Astrocyte (in vitro differentiated cells and primary cell): ENCODE data around the gene MST1. TPM values are rescaled to one million over a fixed set of nuclear protein-coding genes. Genes with fewer than 3 reads are reported as not detected.
A peak's percentile ranks its signal among the peaks of the same experiment; 100 is the strongest.

Experiments used
- DNase-seq: peaks from one replicate; pipeline ENCODE4 v3.0.0-alpha.2; 2010; ENCODE audit warnings: low read depth
- FAIRE-seq: peaks from 2 replicates; lab custom pipeline; 2011; peaks lifted over from hg19 to GRCh38; lab: Jason Lieb, UNC
- H2AFZ ChIP-seq: 2 replicates; pipeline ENCODE4 v1.6.0; 2012; ENCODE audit warnings: low read depth, low read length, inconsistent platforms
- H3K27ac ChIP-seq: 2 replicates; pipeline ENCODE4 v1.5.1; 2011; ENCODE audit warnings: low read depth, low read length, inconsistent platforms
- H3K27me3 ChIP-seq: 2 replicates; pipeline ENCODE4 v1.6.0; 2011; ENCODE audit warnings: low read length, inconsistent platforms; ENCODE audit not compliant: insufficient read depth
- H3K36me3 ChIP-seq: 2 replicates; pipeline ENCODE4 v1.5.1; 2011; ENCODE audit warnings: low read length, inconsistent platforms; ENCODE audit not compliant: insufficient read depth
- H3K4me1 ChIP-seq: 2 replicates; pipeline ENCODE4 v1.5.1; 2011; ENCODE audit warnings: low read length, inconsistent platforms; ENCODE audit not compliant: insufficient read depth
- H3K4me2 ChIP-seq: 2 replicates; pipeline ENCODE4 v1.6.0; 2012; ENCODE audit warnings: low read length, inconsistent platforms
- H3K4me3 ChIP-seq: 2 replicates; pipeline ENCODE4 v1.5.1; 2011; ENCODE audit warnings: low read depth, mild to moderate bottlenecking, low read length, inconsistent platforms; ENCODE audit not compliant: insufficient read depth
- H3K79me2 ChIP-seq: 2 replicates; pipeline ENCODE4 v1.6.0; 2012; ENCODE audit warnings: mild to moderate bottlenecking, low read length, inconsistent platforms; ENCODE audit not compliant: insufficient read depth
- H3K9ac ChIP-seq: 2 replicates; pipeline ENCODE4 v1.6.0; 2012; ENCODE audit warnings: mild to moderate bottlenecking, low read length, inconsistent platforms
- H3K9me3 ChIP-seq: 2 replicates; pipeline ENCODE4 v1.5.1; 2012; ENCODE audit warnings: low read depth, mild to moderate bottlenecking, low read length, inconsistent platforms; ENCODE audit not compliant: insufficient read depth
- H4K20me1 ChIP-seq: 2 replicates; pipeline ENCODE4 v1.6.0; 2012; ENCODE audit warnings: low read length, inconsistent platforms; ENCODE audit not compliant: insufficient read depth
- H3K27ac Mint-ChIP-seq: one replicate; pipeline ENCODE4 v1.8.0; 2021; ENCODE audit warnings: mild to moderate bottlenecking, mixed read lengths; ENCODE audit not compliant: unreplicated experiment
- H3K27me3 Mint-ChIP-seq: one replicate; pipeline ENCODE4 v1.8.0; 2021; ENCODE audit warnings: low read depth, mixed read lengths; ENCODE audit not compliant: unreplicated experiment
- H3K36me3 Mint-ChIP-seq: one replicate; pipeline ENCODE4 v1.8.0; 2021; ENCODE audit warnings: low read depth, mixed read lengths; ENCODE audit not compliant: unreplicated experiment
- H3K4me1 Mint-ChIP-seq: one replicate; pipeline ENCODE4 v1.8.0; 2021; ENCODE audit warnings: low read depth, mixed read lengths; ENCODE audit not compliant: unreplicated experiment
- H3K4me3 Mint-ChIP-seq: one replicate; pipeline ENCODE4 v1.8.0; 2021; ENCODE audit warnings: mild to moderate bottlenecking, moderate library complexity, mixed read lengths; ENCODE audit not compliant: unreplicated experiment
- H3K9me3 Mint-ChIP-seq: one replicate; pipeline ENCODE4 v1.8.0; 2021; ENCODE audit warnings: mild to moderate bottlenecking, mixed read lengths; ENCODE audit not compliant: unreplicated experiment
- EZH2 ChIP-seq: IDR thresholded peaks from 2 replicates; pipeline ENCODE4 v1.6.1; 2012; ENCODE audit warnings: mild to moderate bottlenecking, low read length, inconsistent platforms; ENCODE audit not compliant: insufficient read depth
- total RNA-seq: library from RNA; stranded (reverse); gene quantifications from 2 replicates; pipeline ENCODE4 v1.2.1, GENCODE V29; 2021
- TF ChIP-seq, protein P1 (sequence below): IDR thresholded peaks from 2 replicates; pipeline ENCODE4 v1.5.1; 2011; ENCODE audit warnings: low read depth, mild to moderate bottlenecking, inconsistent platforms, low read length, moderate library complexity; ENCODE audit not compliant: insufficient read depth

The MST1 gene
- total RNA-seq, 1 donor from 2014 or later, result 9.3 TPM

DNA sequence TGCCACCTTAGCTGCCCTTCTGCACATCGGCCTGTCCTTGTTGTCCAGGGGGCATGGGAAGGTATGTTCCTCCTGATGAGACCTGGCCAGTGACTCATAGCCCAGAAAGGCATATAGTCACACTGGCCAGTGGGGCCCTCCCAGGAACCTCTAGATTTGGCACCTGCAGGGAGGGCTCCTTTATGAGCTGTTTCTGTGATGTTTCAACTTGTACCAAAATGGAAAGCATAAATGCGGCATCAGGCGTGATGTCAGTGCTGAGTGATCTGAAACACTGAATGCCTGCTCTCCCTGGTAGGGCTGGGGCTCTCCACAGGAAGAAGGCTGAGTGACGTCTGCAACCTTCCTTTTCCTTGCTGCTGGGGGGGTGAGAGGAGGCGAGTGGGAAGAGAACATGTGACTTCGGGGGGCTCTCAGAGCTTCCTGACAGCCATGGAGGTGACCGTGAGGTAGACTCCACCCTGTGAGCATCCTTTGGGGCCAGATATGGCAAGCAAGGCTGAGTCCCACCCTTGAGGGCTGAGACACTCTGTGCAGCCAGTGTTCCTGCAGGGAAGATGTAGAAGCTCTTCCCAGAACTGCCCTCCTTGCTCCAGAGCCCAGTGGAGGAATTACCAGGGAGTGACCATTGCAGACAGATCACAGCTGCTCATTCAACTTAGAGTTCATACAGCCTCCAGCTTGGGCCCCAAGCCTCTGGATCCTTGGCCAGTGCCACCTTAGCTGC, 52.2 kb downstream of the MST1 start:
- FAIRE-seq, result no peak
- peaks cover 15% of the 10 kb centered on the region for H3K4me1 Mint-ChIP-seq
- H3K36me3 ChIP-seq, result no peaks in the 10 kb centered on the region

DNA sequence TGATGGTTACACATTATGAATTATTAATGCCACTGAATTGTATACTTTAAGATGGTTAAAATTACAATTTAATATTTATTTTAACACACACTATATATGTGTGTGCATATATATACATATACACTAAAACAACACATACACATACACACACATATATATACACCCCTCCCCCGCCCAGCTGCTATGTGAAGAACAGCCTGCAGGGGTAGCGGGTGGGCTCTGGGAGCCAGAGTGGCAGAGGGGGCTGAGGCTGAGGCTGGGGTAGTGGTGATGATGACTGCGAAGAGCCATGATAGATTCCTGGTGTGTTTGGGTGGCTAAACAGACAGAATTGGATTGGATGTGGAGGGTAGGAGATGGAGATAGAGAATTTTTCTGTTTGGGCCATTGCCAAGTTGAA, 54.5 kb downstream of the MST1 start:
- H3K4me3 ChIP-seq, result no peak overlapping the region
- H3K9ac ChIP-seq, result no peak overlapping the region
- H3K27me3 ChIP-seq, result no peaks in the 10 kb centered on the region
- H3K4me1 Mint-ChIP-seq, result peaks cover 19% of the 10 kb centered on the region
- DNase-seq (no peak), FAIRE-seq (no peak)
- peaks cover 7% of the 10 kb centered on the region for H3K4me1 ChIP-seq
- TF ChIP-seq, protein P1, sequence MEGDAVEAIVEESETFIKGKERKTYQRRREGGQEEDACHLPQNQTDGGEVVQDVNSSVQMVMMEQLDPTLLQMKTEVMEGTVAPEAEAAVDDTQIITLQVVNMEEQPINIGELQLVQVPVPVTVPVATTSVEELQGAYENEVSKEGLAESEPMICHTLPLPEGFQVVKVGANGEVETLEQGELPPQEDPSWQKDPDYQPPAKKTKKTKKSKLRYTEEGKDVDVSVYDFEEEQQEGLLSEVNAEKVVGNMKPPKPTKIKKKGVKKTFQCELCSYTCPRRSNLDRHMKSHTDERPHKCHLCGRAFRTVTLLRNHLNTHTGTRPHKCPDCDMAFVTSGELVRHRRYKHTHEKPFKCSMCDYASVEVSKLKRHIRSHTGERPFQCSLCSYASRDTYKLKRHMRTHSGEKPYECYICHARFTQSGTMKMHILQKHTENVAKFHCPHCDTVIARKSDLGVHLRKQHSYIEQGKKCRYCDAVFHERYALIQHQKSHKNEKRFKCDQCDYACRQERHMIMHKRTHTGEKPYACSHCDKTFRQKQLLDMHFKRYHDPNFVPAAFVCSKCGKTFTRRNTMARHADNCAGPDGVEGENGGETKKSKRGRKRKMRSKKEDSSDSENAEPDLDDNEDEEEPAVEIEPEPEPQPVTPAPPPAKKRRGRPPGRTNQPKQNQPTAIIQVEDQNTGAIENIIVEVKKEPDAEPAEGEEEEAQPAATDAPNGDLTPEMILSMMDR, result no peak
- no peak for TF ChIP-seq EZH2
- no peak overlapping the region for H2AFZ ChIP-seq
- H3K36me3 ChIP-seq, result no peaks in the 10 kb centered on the region
- H3K36me3 Mint-ChIP-seq, result no peaks in the 10 kb centered on the region
- peak overlapping the region; percentile 28 for H3K27ac Mint-ChIP-seq
- H4K20me1 ChIP-seq, result no peaks in the 10 kb centered on the region
- no peaks in the 10 kb centered on the region for H3K27me3 Mint-ChIP-seq
- H3K4me2 ChIP-seq, result no peak overlapping the region
- H3K27ac ChIP-seq, result no peak overlapping the region
- H3K4me3 Mint-ChIP-seq, result no peak overlapping the region
- no peaks in the 10 kb centered on the region for H3K9me3 ChIP-seq
- no peaks in the 10 kb centered on the region for H3K79me2 ChIP-seq
- H3K9me3 Mint-ChIP-seq, result peaks cover 9% of the 10 kb centered on the region

More for the DNA sequence above, 52.2 kb downstream of the MST1 start:
- no peak overlapping the region for H3K27ac Mint-ChIP-seq
- H3K9me3 Mint-ChIP-seq, result peaks cover 1% of the 10 kb centered on the region
- H3K79me2 ChIP-seq, result no peaks in the 10 kb centered on the region
- H4K20me1 ChIP-seq, result no peaks in the 10 kb centered on the region
- H3K4me3 ChIP-seq, result no peak overlapping the region
- no peaks in the 10 kb centered on the region for H3K9me3 ChIP-seq
- H3K27ac ChIP-seq, result no peak overlapping the region
- H3K4me2 ChIP-seq, result no peak overlapping the region
- H3K9ac ChIP-seq, result no peak overlapping the region
- H3K27me3 ChIP-seq, result no peaks in the 10 kb centered on the region
- H3K27me3 Mint-ChIP-seq, result no peaks in the 10 kb centered on the region
- TF ChIP-seq, protein P1, result no peak
- TF ChIP-seq EZH2, result no peak
- no peak overlapping the region for H2AFZ ChIP-seq
- no peak for DNase-seq
- H3K4me1 ChIP-seq, result peaks cover 7% of the 10 kb centered on the region
- H3K36me3 Mint-ChIP-seq, result no peaks in the 10 kb centered on the region
- no peak overlapping the region for H3K4me3 Mint-ChIP-seq

Other genes with a start within 250 kb of the MST1 start
- 64.3 and 84.3 TPM in 2 replicates for gene DAG1, start 219.2 kb downstream of the MST1 start, total RNA-seq
- 0.75 and 0.86 TPM in 2 replicates for gene BSN, start 135.0 kb downstream of the MST1 start, total RNA-seq
- 80.8 and 91.2 TPM in 2 replicates for gene APEH, start 15.1 kb downstream of the MST1 start, total RNA-seq
- gene RNF123, start 83 bp upstream of the MST1 start, total RNA-seq, result 40.9 and 49.8 TPM in 2 replicates
- 0.16 TPM in 1 of 2 replicates, not detected in the other for gene AMIGO3, start 30.2 kb upstream of the MST1 start, total RNA-seq
- gene GMPPB, start 34.5 kb upstream of the MST1 start, total RNA-seq, result 21.4 and 24.6 TPM in 2 replicates
- 34.5 and 38.3 TPM in 2 replicates for gene IP6K1, start 97.1 kb upstream of the MST1 start, total RNA-seq
- gene CDHR4, start 110.4 kb upstream of the MST1 start, total RNA-seq, result not detected in 2 replicates
- gene INKA1, start 113.8 kb upstream of the MST1 start, total RNA-seq, result 2.7 and 3.9 TPM in 2 replicates
- gene UBA7, start 124.5 kb upstream of the MST1 start, total RNA-seq, result 18.9 and 26.2 TPM in 2 replicates
- gene TRAIP, start 167.1 kb upstream of the MST1 start, total RNA-seq, result 3.2 and 3.4 TPM in 2 replicates
- gene CAMKV, start 180.4 kb upstream of the MST1 start, total RNA-seq, result 0.22 and 0.45 TPM in 2 replicates
- gene MST1R, start 214.4 kb upstream of the MST1 start, total RNA-seq, result 0.46 and 0.57 TPM in 2 replicates
- gene MON1A, start 240.3 kb upstream of the MST1 start, total RNA-seq, result 12.4 and 15.2 TPM in 2 replicates